Measurements from ENCODE around the gene CAPN12. TPM values are rescaled to one million over a fixed set of nuclear protein-coding genes. Genes with fewer than 3 reads are reported as not detected.
"Not testable (repeated sequence)": the region's sequence is repeated elsewhere in the genome, so short reads cannot be mapped to it uniquely, and the experiment has no call there.

Gene CAPN12
- total and polyA plus RNA-seq, 2 of the 4 experiments (the other 2 are of a cell fraction) = 0.18 to 0.97 TPM

DNA sequence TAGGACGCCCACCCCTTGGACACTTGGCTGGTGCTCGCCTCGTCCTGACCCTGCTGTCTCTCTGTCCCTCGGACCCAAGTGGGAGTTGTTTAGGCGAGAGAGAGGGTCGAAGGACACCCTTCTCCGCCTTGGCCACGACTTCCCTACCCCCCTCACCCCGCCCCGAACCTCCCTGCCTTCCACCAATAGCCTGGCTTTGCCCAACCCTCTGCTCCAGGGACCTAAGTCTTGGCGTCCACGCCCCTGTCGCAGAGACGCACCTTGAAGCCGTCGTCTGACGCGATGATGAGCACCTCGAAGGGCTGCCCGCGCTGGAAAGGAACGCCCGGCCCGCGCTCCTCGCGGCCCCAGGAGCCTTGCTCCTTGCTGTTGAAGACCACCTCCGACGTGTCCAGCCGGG lies 27.3 kb upstream of the CAPN12 start:
- BruUV-seq (replicated peaks); H4K8ac ChIP-seq (ENCODE audit: low read depth in 2 of 2, low read length in 2 of 2); H3K79me1 ChIP-seq (ENCODE audit: low read depth in 1 of 2, low read length in 2 of 2); H2BK120ac ChIP-seq (ENCODE audit: low read depth, low read length); intact Hi-C loops (cut with micrococcal nuclease); H3K9me3 ChIP-seq (ENCODE audit: control insufficient read depth, insufficient read depth, low read length); DNase-seq; H3K27ac ChIP-seq (ENCODE audit: insufficient read depth, low read length); H3K4me1 ChIP-seq (ENCODE audit: control insufficient read depth, insufficient read depth, low read length); H2BK15ac ChIP-seq (ENCODE audit: low read depth, low read length); H3K27me3 ChIP-seq (ENCODE audit: control insufficient read depth, insufficient read depth, low read length); POLR2A ChIA-PET (ENCODE audit: unreplicated experiment); H3K4me2 ChIP-seq (ENCODE audit: low read depth, low read length); H4K91ac ChIP-seq (ENCODE audit: insufficient read depth, low read depth, low read length); dilution Hi-C loops (cut with HindIII; ENCODE audit: low sequenced_read_pairs, unreplicated experiment); H2AK5ac ChIP-seq (ENCODE audit: low read depth, low read length); H2AK9ac ChIP-seq (replicated peaks; ENCODE audit: low read depth, low read length, poor library complexity); H3K36me3 ChIP-seq (ENCODE audit: control insufficient read depth, insufficient read depth, low read length); H3K4me3 ChIP-seq (ENCODE audit: insufficient read depth, low read depth, low read length); H2BK20ac ChIP-seq (ENCODE audit: low read depth, low read length); H3K56ac ChIP-seq (ENCODE audit: extremely low read depth, insufficient read depth, low read length); H3K18ac ChIP-seq (ENCODE audit: low read depth, low read length); H4K5ac ChIP-seq (ENCODE audit: low read depth, low read length); in situ Hi-C loops (cut with MboI; ENCODE audit: low sequenced_read_pairs); H2AFZ ChIP-seq (replicated peaks; ENCODE audit: low read length, poor library complexity); H3K14ac ChIP-seq (replicated peaks; ENCODE audit: low read depth, low read length); H3K9me1 ChIP-seq (ENCODE audit: insufficient read depth, low read length); H3K9ac ChIP-seq (ENCODE audit: low read depth, low read length); H3K4ac ChIP-seq (ENCODE audit: low read depth, low read length); H4K20me1 ChIP-seq (ENCODE audit: insufficient read depth, low read length); H2BK5ac ChIP-seq (ENCODE audit: low read depth, low read length, poor library complexity, severe bottlenecking); CTCF ChIA-PET; H3K23ac ChIP-seq (ENCODE audit: low read depth, low read length); ATAC-seq (ENCODE audit: low read depth): not testable (repeated sequence)
- WGBS, 2 experiments (ENCODE audit: extremely low coverage in 2 of 2, insufficient read length in 1 of 2) = no CpG with 5 or more reads among the region's 30 CpGs

DNA sequence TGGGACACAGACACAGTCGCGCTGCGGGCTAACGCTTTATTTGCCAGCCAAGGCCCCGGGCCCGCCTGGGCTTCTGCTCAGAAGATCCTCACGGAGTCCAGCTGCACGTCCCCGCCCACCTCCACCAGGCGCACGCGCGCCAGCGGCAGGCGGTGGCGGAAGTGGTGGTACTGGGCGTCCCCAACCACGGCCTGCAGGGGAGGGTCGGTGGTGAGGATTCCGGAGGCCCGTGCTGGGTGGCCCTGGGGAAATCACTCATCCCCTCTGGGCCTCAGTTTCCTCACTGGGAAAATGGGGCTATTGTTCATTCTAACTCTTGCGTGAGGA lies 26.6 kb upstream of the CAPN12 start:
- H2AK9ac ChIP-seq (replicated peaks; ENCODE audit: low read depth, low read length, poor library complexity); H3K9ac ChIP-seq (ENCODE audit: low read depth, low read length); H4K5ac ChIP-seq (ENCODE audit: low read depth, low read length); H3K9me3 ChIP-seq (ENCODE audit: control insufficient read depth, insufficient read depth, low read length); H3K79me1 ChIP-seq (ENCODE audit: low read depth in 1 of 2, low read length in 2 of 2); H3K56ac ChIP-seq (ENCODE audit: extremely low read depth, insufficient read depth, low read length); H3K4ac ChIP-seq (ENCODE audit: low read depth, low read length); H3K36me3 ChIP-seq (ENCODE audit: control insufficient read depth, insufficient read depth, low read length); H2BK15ac ChIP-seq (ENCODE audit: low read depth, low read length); intact Hi-C loops (cut with micrococcal nuclease); H3K4me1 ChIP-seq (ENCODE audit: control insufficient read depth, insufficient read depth, low read length); H2BK120ac ChIP-seq (ENCODE audit: low read depth, low read length); H2BK20ac ChIP-seq (ENCODE audit: low read depth, low read length); BruUV-seq (replicated peaks); H3K23ac ChIP-seq (ENCODE audit: low read depth, low read length); H3K4me2 ChIP-seq (ENCODE audit: low read depth, low read length); H2AFZ ChIP-seq (replicated peaks; ENCODE audit: low read length, poor library complexity); H4K8ac ChIP-seq (ENCODE audit: low read depth in 2 of 2, low read length in 2 of 2); H3K9me1 ChIP-seq (ENCODE audit: insufficient read depth, low read length); in situ Hi-C loops (cut with MboI; ENCODE audit: low sequenced_read_pairs); POLR2A ChIA-PET (ENCODE audit: unreplicated experiment); H3K27ac ChIP-seq (ENCODE audit: insufficient read depth, low read length); H4K91ac ChIP-seq (ENCODE audit: insufficient read depth, low read depth, low read length); H4K20me1 ChIP-seq (ENCODE audit: insufficient read depth, low read length); H3K14ac ChIP-seq (replicated peaks; ENCODE audit: low read depth, low read length); H3K27me3 ChIP-seq (ENCODE audit: control insufficient read depth, insufficient read depth, low read length); CTCF ChIA-PET; H2BK5ac ChIP-seq (ENCODE audit: low read depth, low read length, poor library complexity, severe bottlenecking); H3K18ac ChIP-seq (ENCODE audit: low read depth, low read length); DNase-seq; H2AK5ac ChIP-seq (ENCODE audit: low read depth, low read length); dilution Hi-C loops (cut with HindIII; ENCODE audit: low sequenced_read_pairs, unreplicated experiment); H3K4me3 ChIP-seq (ENCODE audit: insufficient read depth, low read depth, low read length): not testable (repeated sequence)
- WGBS, 2 experiments (ENCODE audit: extremely low coverage in 2 of 2, insufficient read length in 1 of 2) = no CpG with 5 or more reads among the region's 22 CpGs
- peak; percentile 93 for ATAC-seq (ENCODE audit: low read depth)

Data from IMR-90 (cell line).